GM21786 (cell line): Measurements from ENCODE around the gene SKP2.
A peak's percentile ranks its signal among the peaks of the same experiment; 100 is the strongest.
"Not testable (repeated sequence)": the region's sequence is repeated elsewhere in the genome, so short reads cannot be mapped to it uniquely, and the experiment has no call there.

Experiments used
- ATAC-seq: cut with Tn5 transposase; IDR thresholded peaks from one replicate; pipeline ENCODE4 v1.9.1; 2021; ENCODE audit not compliant: unreplicated experiment

SKP2 gene

DNA sequence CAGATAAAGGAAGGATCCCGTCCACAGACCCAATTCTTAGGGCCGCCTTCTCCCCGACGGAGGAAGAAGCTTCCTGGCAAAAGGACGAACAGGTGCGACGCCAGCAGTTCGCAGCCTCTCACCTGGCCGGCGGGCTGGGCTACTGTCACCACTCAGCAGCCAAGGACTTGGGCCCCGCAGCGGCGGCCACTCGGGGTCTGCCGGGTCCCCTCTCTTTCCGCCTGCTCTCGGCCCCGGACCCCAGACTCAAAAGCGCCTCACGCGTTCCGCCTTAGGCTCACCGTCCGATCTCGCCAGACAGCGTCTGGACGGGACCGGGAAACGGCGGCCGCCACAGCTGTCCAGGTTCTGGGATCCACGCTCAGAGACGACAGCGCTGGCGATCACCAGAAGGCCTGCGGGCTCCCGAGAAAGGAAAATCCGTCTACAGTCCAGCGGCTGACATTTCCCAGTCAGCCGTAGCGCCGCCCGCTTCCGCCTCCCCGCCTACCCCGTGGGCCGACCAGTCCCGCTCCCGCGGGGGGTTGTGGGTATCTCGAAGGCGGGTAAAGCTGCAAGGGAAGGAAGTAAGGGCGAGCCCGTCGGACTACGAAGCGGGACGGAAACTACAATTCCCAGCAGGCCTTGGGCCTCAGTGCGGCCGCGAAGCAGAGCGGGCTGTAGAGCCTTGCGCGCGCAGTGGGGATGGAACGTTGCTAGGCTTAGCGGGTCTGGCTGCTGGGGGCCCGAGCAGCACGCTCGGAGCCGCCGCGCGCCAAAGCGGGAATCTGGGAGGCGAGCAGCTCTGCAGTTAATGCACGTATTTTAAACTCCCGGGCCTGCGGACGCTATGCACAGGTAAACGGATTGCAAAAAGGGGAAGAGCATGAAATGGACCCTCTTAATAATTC is at the start of gene SKP2, which contains the start of gene LMBRD2:
Gene SKP2, plus strand, starts transcription at position 678 of the 890 bp plus-strand sequence. Its CDS starts 152 bp downstream, at position 830.
Gene LMBRD2, minus strand, starts transcription at position 454 of the 890 bp plus-strand sequence. CDS start 8,538 bp downstream, outside the sequence.
- peak; percentile 99 for ATAC-seq

DNA sequence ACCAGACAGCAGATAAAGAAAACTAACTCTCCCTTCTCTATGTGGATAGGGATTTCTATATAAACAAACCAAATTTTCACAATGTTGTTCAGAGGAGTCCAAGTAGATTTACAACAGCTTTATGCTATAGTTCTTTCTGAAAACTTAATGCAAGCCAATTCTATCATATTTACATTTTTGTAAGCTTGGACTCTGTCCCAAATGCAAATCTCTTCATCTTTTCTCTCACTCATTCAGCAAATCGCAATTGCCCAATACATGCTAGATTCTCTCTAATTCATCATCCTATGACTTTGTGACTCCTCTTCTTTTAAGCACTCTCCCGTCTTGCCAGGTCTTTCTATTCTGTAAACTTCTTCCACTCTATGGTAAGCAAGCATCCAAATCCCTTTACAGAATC is 46.1 kb upstream of the SKP2 start:
- ATAC-seq, result no peak

DNA sequence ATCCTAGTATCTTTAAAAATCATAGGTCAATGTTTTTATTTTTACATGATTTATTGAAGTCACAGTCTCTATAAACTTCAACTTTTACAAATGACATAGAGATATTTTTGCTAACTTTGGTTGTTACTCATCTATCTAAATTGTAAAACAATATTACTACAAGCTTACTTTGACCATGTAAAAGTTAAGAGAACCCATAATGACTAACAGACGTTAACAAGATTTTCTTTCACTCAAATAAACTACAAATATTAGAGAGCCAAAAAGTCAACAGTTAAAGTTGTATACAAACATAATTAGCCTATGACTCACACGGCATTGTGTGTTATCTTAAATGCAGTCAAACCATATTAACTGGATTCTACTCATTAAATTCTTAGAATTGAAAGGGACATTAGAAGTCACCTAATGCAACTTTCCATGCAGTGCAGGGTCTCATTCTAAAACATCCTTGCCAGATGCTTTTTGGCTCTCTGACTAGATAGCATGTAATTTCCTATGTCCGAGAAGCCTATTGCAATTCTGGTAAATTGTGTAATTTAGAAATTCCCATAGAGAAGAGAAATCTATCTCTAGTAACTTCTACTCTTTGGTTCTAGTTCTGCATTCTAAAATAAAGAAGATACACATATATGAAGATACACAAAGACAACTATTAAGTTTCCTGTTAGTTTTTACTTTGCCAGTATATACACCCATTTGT is 43.0 kb upstream of the SKP2 start:
- ATAC-seq, result no peak

DNA sequence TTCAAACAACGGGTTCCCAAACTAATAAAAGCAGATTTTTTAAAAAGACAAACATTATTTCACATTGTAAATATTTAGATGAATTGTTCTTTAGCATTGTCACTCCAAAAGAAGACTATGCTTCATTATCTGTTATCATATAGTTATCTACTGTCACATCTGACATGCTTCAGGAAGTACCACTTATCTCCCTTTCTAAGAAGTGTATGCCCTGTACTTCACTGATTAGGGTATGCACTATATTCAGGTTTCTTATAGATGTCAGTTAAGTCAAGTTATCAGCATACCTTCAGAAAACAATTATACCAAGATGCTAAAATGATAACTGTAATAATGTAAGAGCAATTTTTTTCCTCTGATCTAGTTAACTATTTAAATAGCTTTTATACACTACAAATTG is 40.7 kb upstream of the SKP2 start:
- ATAC-seq, result no peak

DNA sequence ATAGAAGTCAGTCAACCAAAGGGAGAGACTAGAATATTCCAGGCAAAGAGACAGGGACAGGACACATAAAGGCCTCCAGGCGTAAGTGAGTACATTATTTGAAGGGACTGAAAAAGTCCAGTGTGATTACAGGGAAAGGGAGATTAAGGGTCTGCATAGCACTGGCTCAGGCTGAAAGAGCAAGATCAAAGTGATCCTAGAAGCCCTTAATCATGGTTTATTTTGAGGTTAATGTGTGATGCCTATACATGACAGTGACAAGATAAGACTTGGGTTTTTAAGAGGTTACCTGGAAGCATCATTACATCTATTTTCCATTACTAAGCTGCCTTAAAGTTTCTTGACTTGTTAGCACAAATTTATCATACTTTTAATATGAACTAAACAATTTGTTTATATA is 26.0 kb upstream of the SKP2 start:
- no peak for ATAC-seq

DNA sequence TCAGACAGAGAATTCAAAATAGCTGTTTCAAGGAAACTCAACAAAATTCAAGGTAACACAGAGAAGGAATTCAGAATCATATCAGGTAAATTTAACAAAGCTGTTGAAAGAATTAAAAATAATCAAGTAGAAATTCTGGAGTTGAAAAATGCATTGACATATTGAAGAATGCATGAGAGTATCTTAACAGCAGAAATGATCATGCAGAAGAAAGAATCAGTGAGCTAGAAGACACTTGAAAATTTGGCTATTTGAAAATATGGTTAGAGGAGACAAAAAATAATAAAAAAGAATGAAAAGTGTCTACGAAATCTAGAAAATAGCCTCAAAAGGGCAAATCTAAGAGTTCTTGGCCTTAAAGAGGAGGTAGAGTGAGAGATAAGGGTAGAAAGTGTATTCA is 23.1 kb upstream of the SKP2 start:
- no peak for ATAC-seq

DNA sequence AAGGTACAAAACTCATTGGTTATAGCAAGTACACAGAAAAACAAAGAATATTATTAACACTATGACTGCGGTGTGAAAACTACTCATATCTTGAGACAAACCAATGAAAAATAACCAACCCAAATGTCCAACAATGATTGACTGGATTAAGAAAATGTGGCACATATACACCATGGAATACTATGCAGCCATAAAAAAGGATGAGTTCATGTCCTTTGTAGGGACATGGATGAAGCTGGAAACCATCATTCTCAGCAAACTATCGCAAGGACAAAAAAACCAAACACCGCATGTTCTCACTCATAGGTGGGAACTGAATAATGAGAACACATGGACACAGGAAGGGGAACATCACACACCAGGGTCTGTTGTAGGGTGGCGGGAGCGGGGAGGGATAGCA is 22.2 kb upstream of the SKP2 start:
- ATAC-seq, result not testable (repeated sequence)

DNA sequence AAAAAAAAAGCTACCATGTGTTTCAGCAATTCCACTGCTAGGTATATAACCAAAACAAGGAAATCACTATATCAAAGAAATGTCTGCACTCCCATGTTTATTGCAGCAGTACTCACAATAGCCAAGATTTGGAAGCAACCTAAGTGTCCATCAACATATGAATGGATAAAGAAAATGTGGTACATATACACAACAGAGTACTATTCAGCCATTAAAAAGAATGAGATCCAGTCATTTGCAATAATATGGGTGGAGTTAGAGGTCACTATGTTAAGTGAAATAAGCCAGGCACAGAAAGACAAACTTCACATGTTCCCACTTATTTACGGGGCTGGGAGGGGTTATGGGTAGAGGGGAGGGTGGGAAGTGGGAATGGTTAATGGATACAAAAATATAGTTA is 18.9 kb upstream of the SKP2 start:
- ATAC-seq, result not testable (repeated sequence)

DNA sequence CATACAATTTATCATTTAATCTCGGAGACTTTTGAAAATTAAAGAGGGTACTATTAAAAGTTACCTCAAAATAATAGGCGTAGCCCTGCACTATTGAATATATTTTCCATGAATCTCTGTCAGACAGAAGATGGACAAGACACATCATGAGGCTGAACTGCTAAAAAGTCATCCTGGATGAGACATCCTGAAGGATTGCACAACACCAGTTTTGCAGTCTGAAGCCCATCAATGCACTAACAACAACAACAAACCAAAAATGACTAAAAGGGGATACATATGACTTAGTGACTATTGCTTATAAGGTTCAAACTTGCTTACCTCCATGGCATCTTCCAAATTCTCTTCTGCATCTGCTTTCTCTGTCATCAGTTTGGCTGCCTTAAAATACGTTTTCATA is 15.9 kb upstream of the SKP2 start:
- ATAC-seq, result no peak

DNA sequence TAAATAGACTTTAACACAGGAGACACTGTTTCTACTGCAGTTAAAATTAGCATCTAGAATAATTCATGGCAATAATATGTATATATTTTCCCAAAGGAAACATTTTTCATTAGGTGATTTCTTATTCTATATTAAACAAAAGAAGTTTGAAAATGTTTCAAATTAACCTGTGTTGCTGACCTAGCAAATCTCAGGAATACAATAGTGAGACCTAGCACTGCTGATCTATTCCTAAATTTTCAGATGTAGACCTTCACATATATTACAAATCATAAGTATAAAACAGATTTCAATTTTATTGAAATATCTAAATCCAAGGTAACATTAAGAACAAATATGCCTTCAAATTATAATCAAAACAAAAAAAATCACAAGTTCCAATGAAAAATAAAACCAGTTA is 15.3 kb upstream of the SKP2 start:
- ATAC-seq, result no peak

DNA sequence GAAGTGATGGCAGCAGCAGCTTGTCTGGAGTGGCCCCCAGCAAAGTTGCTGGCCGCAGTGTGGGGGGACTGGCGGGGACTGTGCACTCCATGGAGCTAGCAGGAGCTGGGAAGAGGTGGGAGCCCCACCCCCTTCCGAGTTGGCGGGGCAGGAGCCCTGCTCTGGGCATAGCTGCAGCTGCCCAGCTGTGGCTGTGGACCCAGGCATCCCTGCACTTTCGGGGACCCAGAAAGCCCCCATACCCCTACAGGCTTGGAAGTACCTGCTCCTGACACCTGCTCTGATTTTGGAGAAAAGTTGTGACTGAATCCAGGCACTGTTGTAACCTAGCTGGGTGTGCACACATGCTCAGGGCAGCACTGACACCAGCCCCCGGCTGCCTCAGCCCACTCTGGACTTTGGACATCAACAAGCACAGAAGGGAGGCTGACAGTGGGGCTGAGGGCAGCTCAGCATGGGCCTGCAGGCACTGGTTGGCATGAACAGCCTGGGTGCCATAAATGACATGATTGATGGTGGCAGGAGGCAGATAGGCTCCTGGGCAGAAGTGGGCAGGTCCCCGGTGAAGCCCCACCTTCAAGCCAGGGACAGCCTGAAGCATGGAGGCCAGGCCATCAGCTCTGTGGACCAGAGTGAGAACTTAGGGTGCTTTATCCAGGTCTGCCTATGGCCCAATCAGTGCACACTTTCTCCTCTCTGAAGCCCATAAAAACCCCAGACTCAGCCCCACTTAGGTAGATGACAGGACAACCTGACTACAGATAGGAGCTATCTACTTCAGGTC is 12.8 kb upstream of the SKP2 start:
- ATAC-seq, result no peak

DNA sequence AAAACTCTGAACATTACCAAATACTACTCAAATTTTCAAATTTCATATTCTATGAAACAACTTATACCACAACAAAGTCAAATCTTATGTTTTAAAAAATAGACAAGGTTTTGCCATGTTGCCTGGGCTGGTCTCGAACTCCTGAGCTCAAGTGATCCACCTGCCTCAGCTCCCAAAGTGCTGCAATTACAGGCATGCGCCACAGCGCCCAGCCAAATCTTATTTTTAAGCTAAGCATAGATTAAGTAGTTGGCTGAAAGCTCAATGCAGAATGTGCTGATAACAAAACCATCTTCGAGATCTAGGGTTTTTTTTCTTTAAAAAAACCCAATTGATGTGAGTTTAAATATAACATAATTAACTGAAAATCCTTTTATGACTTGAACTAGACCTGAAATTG is 6.6 kb upstream of the SKP2 start:
- no peak for ATAC-seq

DNA sequence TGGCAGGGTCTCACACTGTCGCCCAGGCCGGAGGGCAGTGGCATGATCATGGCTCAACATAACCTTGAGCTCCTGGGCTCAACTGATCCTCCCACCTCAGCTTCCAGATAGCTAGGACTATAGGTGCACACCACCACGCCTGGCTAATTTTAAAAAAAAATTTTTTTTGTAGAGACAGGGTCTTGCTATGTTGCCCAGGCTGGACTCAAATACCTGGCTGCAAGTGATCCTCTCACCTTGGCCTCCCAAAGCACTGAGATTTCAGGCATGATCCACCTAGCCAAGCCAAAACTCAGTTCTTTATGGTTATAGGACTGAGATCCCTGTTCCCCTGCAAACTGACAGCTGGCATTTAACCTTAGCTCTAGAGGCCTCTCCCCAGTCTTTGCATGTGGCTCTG is 5.5 kb upstream of the SKP2 start:
- ATAC-seq, result no peak

DNA sequence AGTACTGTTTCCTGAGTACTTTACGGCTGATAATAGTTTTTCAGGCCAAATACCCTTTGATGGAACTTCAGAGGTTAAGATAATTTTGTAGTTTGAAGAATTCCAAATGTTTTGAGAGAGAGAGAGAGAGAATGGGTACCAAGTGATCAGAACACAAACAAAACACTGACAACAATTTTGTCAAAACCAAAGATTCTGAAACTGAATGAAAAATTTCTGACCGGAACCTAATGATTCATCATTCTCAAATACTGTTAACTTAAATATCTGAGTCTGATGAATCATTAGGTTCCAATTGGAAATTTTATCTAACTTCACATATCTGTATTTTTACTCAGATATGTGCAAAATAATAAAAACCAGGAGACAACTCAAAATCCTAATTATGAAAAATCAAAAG is 4.2 kb upstream of the SKP2 start:
- no peak for ATAC-seq

DNA sequence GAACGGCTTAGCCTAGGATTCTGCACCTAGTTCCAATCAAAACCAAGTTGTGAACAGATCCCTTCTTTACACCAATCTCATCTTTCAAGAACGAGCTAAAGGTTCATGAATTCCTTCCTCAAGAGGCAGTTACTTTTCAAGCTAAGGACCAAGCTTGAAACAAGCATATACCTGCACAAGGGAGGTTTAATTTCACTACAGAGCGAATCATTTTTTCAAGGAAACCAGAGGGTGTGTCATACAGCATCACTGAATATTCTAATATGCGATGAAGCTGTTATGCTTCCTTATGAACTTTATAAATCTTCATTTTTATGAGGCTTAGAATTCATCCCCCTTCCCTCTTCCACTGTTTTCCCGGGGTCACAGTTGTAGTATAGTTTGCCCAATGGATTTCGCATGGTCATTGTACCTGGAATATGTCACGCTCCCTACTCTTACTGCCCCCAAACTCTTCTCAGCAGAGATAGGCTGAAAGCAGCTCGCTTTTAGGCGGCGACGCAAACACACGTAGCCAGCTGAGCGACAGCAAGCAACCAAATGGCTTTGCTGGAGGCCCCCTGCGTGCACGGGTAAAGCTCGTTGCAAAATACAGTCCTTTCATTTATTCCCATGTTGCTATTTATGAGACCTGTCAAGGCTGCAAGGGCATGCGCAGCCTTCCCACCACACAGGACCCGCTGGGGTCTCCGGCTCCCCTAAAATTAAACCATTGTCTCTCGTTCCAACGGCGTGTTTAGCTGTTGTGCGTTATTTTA is 1.1 kb upstream of the SKP2 start:
- ATAC-seq, result peak; percentile 23

DNA sequence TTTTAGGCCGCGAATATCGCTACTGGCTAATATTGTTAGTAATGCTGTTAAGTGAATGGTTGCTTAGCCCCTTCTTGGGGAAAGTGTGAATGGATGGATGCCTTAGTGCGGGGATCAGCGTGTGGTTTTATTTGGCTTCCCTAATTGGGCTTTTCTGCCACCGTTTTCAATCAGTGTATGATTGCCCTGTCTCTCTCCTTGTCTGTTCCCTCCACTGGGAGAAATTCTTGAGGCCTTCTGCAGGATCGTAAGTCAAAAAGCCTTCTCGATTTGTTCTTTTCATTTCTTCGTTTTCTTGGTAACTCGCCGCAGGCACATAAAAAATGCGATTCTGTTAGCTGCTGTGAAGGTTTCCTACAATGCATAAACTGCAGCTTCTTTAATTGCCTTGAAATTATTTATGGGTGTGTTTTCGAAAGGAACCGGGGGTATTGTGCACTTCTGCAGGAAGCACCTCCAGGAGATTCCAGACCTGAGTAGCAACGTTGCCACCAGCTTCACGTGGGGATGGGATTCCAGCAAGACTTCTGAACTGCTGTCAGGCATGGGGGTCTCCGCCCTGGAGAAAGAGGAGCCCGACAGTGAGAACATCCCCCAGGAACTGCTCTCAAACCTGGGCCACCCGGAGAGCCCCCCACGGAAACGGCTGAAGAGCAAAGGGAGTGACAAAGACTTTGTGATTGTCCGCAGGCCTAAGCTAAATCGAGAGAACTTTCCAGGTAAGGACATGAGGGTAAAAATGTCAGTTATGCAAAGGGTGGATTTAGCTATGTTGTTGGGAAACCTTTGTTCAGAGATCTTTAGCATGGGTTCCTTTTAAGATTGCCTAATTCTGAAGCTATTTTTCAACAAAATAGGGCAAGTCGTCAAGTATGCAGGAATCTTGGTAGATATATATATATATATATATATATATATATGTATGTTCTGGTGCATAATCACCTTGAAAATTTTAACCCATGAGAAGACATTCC is 700 bp downstream of the SKP2 start:
- ATAC-seq, result peak; percentile 0

DNA sequence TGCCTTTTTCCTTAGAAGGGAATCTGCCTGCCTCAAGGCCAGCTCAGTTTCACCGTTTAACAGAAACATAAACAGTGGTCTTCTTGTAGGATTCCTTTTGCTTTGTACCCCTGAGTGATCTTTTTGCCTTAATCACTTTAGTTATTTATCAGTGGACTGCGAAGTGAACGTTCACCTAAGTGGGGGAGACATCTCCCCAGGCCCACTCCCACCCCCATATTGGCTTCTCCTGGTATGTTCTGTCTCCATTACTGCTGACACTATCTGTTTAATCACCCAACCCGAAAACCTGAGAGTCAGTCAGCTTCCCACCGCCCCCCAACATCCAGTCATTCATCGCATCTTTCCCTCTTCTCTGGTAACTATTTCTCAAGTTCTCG is 1.4 kb downstream of the SKP2 start:
- ATAC-seq, result no peak

DNA sequence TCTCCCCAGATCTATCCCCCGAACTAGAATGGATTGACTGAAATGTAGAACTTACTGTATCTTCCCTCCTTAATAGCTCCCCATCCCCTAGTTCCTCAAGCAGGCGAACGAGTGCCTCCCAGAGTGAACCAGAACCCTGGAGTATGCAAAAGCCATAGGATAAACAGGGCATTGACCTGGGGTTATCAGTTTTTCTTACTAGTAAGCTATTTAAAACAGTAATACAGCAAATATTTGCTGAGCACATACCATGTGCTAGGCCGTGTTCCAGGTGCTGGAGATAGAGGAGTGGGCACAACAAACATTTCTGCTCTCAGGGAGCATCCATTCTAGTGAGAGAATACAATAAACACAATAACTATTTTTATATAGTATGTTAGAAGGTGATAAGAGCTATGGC is 1.8 kb downstream of the SKP2 start:
- ATAC-seq, result no peak

DNA sequence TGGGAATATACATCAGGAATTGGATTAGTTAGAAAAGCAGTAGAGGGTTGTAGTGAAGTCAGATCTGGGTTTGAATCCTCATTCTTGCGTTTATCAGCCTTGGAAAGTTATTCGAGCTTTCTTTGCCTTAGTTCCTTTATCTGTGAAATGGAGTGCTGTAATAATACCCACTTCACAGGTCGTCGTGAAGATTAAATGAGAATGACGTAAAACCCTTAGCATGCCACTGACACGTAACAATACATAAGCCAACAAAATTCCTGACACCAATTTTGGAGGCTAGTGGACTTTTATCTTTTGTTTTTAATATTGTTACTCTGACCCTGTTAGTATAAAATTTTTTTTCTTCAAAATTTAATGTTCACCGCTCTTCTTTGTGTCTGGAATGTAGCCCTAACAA is 3.4 kb downstream of the SKP2 start:
- ATAC-seq, result no peak
